Cardiac fibroblast (primary cell): Measurements from ENCODE around the gene LRIG1.

Experiments
- DNase-seq, 2 donors: peaks; one replicate each; pipeline versions ENCODE4 v3.0.0 to v3.0.0-alpha.2; 2010; ENCODE audit warnings: low read depth in 2 of 2
- H3K4me3 ChIP-seq, 2 donors: replicated peaks in 1 of 2; 1 replicate in 1 of 2; 2 replicates in 1 of 2; pipeline ENCODE4 v1.5.1; 2011; ENCODE audit warnings: low read depth in 2 of 2, low read length in 2 of 2, mild to moderate bottlenecking in 2 of 2, moderate library complexity in 1 of 2
- TF ChIP-seq, protein P1 (sequence below): IDR thresholded peaks from one replicate; pipeline ENCODE4 v1.5.1; 2011; ENCODE audit warnings: low read depth, mild to moderate bottlenecking, low read length, inconsistent platforms

The LRIG1 gene

DNA sequence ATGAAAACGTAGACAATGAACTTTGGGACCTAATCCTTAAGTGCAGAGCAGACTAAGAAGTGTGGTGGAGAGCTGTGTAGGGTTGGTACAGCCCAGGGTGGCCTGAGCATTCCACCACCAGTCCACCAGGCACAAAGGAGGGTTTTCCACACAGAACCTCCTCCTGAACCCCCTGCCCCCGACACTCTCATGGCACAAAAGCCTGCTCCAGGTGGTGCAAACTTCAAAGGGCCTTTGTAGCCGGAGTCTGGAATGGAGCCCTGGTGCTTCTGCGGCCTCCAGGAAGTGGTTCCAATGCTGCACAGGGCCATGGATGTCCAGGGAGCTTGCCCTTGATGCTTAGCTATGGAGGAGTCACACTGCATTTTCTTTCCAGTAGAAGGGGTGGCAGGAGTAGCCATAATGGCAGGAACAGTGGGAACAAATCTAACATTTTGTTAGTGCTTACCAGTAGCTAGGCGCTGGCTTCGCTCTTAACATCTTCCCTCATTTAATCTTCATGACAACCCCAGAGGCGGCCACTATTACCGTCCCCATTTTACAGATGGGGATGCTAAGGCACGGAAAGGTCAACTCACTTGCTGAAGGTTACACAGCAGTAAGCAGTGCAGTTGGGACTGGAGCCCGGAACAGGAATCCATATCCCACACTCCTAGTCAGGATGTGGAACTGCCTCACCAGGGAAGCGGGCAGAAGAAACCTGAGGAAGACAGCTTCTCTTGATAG is 68.6 kb downstream of the LRIG1 start:
- DNase-seq: no peak
- TF ChIP-seq, protein P1, sequence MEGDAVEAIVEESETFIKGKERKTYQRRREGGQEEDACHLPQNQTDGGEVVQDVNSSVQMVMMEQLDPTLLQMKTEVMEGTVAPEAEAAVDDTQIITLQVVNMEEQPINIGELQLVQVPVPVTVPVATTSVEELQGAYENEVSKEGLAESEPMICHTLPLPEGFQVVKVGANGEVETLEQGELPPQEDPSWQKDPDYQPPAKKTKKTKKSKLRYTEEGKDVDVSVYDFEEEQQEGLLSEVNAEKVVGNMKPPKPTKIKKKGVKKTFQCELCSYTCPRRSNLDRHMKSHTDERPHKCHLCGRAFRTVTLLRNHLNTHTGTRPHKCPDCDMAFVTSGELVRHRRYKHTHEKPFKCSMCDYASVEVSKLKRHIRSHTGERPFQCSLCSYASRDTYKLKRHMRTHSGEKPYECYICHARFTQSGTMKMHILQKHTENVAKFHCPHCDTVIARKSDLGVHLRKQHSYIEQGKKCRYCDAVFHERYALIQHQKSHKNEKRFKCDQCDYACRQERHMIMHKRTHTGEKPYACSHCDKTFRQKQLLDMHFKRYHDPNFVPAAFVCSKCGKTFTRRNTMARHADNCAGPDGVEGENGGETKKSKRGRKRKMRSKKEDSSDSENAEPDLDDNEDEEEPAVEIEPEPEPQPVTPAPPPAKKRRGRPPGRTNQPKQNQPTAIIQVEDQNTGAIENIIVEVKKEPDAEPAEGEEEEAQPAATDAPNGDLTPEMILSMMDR: no peak
- no peak overlapping the region for H3K4me3 ChIP-seq

DNA sequence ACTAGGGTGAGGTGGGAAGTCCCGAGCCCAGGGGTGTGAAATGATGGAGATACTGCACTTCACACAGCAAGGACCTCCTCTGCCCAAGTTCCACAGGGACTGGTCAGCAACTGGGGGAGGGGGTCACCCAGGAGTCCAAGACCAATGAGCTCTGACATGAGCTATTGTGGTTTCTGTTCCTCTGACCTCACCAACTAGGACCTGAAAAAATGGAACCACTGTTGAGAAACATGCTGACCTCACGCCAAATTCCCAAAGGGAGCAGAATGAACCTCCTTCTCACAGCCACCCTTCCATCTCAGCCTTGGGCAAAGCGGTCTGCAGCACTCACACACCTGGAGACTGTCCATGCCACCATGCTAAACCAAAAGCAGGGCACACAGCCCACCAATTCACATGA is 69.3 kb downstream of the LRIG1 start:
- H3K4me3 ChIP-seq: no peak overlapping the region
- TF ChIP-seq, protein P1: no peak
- DNase-seq: peak; percentile 61 to 94

DNA sequence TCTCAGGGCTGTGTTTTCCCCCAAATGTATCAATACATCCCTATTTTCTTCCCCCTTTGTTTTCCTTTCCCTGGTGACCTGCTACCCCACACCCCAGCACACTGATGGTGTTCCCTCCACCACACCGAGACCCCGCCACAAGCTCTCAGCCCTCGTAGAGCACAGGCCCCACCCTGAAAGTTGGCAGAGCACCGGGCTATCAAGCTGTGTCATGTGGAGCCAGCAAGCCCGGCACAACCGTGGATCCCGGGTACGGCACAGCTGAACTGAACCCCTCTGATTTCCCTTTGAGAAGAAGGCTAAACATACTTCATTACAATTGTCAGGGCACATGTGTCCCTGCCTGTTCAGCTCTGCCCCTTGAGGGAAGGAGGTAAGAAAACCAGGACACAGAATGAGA is 69.9 kb downstream of the LRIG1 start:
- H3K4me3 ChIP-seq: no peak overlapping the region
- TF ChIP-seq, protein P1: no peak
- no peak for DNase-seq

DNA sequence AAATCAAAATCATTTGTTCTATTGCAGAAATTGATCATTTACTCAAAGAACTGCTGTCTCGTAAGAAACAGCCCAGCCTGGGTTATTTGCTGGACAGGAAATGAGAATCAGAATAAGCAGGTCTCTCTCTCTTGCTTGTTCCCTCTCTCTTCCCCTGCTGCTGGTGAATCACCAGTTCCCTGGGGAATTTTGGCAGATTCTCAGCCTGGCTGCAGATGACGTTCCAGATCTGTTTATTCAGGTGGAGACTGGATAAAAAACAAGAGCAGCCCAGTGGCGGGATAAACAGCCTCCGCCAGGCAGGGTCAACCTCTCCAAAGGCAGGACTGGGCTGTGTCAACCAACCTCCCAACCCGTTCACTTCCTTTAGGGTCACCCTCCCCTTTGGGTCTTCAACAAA is 72.1 kb downstream of the LRIG1 start:
- H3K4me3 ChIP-seq: no peak overlapping the region
- TF ChIP-seq, protein P1: no peak
- DNase-seq: peak; percentile 95 to 100

DNA sequence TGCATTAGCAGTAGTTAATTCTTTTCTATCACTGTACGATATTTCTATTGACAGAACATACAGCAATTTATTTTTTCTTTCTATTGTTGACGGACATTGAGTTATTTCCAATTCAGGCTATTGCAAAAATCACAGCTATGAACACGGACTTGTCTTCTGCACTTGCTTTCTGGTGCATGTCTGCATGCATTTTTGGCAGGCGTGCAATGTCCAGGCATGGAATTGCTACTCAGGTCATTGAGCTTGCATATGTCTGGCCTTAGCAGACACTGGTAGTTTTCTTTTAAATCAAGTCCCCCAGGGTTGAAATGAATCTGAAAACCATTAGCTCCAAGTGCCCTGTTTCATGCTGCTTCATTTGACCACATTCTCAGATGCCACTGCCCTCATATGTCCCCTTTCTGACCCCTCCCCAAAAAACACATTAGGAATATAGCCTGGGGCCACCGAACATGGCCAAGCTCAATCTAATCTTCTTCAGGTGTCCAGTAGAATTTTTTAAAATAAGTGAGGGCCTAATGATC is 72.8 kb downstream of the LRIG1 start:
- TF ChIP-seq, protein P1: no peak
- no peak for DNase-seq

DNA sequence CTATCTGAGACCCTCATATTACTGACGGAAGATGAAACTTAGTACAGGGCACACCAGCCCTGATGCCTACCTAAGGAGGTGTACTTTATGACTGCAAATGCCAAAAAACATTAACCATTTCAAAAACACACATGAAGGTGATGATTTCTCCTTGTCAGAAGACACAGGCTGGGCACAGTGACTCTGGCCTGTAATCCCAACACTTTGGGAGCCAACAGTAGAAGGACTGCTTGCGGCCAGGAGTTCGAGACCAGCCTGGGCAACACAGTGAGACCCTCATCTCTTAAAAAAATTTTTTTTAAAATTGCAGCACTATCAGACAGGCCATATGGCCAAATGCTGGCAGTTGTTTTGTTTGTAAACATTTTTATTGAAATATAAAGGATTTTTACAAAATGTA is 73.5 kb downstream of the LRIG1 start:
- no peak for DNase-seq
- TF ChIP-seq, protein P1: no peak
- H3K4me3 ChIP-seq: no peak overlapping the region

More for the DNA sequence above, 72.8 kb downstream of the LRIG1 start:
- no peak overlapping the region for H3K4me3 ChIP-seq
